Brain microvascular endothelial cell (primary cell): ENCODE measurements around the gene TRIM47.
A peak's percentile ranks its signal among the peaks of the same experiment; 100 is the strongest.

Experiments
- DNase-seq: peaks from one replicate; pipeline ENCODE4 v3.0.0-alpha.2; 2020
- H3K27ac ChIP-seq: fragments of 250-450 bp; sonication (Bioruptor Pico); 2 replicates; pipeline ENCODE4 v1.5.1; 2020; ENCODE audit warnings: mild to moderate bottlenecking, moderate library complexity
- H3K27me3 ChIP-seq: fragments of 250-450 bp; sonication (Bioruptor Pico); replicated peaks from 2 replicates; pipeline ENCODE4 v1.5.1; 2020; ENCODE audit warnings: mild to moderate bottlenecking
- H3K36me3 ChIP-seq: fragments of 250-450 bp; sonication (Bioruptor Pico); replicated peaks from 2 replicates; pipeline ENCODE4 v1.5.1; 2020; ENCODE audit warnings: mild to moderate bottlenecking
- H3K4me3 ChIP-seq: 2 replicates; pipeline ENCODE4 v1.5.1; 2011; ENCODE audit warnings: low read depth, mild to moderate bottlenecking, control low read depth, low read length, moderate library complexity
- in situ Hi-C: cut with HindIII; loops from 2 replicates; pipeline ENCODE4 v1.10.0; 2017; ENCODE audit warnings: low sequenced_read_pairs, low pct_ligation_motif_present
- TF ChIP-seq, protein P1 (sequence below): IDR thresholded peaks from 2 replicates; pipeline ENCODE4 v1.5.1; 2011; ENCODE audit warnings: low read depth, mild to moderate bottlenecking, moderate library complexity, low read length, control low read depth, inconsistent platforms; ENCODE audit errors: missing control alignments

Gene TRIM47, protein sequence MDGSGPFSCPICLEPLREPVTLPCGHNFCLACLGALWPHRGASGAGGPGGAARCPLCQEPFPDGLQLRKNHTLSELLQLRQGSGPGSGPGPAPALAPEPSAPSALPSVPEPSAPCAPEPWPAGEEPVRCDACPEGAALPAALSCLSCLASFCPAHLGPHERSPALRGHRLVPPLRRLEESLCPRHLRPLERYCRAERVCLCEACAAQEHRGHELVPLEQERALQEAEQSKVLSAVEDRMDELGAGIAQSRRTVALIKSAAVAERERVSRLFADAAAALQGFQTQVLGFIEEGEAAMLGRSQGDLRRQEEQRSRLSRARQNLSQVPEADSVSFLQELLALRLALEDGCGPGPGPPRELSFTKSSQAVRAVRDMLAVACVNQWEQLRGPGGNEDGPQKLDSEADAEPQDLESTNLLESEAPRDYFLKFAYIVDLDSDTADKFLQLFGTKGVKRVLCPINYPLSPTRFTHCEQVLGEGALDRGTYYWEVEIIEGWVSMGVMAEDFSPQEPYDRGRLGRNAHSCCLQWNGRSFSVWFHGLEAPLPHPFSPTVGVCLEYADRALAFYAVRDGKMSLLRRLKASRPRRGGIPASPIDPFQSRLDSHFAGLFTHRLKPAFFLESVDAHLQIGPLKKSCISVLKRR

DNA sequence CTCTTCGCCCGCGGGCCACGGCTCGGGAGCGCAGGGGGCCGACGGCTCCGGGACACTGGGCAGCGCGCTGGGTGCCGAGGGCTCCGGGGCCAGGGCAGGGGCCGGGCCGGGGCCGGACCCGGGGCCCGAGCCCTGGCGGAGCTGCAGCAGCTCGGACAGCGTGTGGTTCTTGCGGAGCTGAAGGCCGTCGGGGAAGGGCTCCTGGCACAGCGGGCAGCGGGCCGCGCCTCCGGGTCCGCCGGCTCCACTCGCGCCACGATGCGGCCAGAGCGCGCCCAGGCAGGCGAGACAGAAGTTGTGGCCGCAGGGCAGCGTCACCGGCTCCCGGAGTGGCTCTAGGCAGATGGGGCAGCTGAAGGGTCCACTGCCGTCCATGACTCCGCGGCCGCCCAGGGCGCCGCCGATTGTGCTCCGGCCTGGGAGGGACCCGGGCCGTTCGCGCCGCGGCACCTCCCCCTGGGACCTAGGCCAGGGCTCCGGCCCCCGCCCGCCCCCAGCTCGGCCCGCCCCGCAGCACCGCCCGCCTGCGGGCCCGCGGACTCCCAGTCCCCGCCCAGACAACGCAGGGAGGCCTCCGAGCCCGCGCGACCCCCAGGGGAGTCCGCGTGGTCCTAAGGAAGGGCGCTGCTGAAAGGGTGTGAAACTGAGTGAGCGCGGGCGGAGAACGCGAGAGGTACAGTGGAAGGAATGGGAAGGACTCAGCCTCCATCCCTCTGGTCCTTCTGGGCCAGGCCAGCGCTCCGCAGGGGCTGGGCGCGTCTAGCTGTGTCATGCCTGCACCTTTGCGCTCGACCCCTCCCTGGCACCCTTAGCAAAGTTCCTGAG, at the start of gene TRIM47:
Gene TRIM47, minus strand, starts transcription at position 408 of the 825 bp plus-strand sequence. Its CDS starts 33 bp downstream, at position 375.
- Histone ChIP-seq H3K4me3 (peak within 1 kb of the TSS; percentile 54), H3K27ac (peak within 1 kb of the TSS; percentile 10), H3K36me3 (no peaks in the 10 kb centered on the region), H3K27me3 (no peaks in the 10 kb centered on the region)
- peak; percentile 28 for DNase-seq
- TF ChIP-seq, protein P1, sequence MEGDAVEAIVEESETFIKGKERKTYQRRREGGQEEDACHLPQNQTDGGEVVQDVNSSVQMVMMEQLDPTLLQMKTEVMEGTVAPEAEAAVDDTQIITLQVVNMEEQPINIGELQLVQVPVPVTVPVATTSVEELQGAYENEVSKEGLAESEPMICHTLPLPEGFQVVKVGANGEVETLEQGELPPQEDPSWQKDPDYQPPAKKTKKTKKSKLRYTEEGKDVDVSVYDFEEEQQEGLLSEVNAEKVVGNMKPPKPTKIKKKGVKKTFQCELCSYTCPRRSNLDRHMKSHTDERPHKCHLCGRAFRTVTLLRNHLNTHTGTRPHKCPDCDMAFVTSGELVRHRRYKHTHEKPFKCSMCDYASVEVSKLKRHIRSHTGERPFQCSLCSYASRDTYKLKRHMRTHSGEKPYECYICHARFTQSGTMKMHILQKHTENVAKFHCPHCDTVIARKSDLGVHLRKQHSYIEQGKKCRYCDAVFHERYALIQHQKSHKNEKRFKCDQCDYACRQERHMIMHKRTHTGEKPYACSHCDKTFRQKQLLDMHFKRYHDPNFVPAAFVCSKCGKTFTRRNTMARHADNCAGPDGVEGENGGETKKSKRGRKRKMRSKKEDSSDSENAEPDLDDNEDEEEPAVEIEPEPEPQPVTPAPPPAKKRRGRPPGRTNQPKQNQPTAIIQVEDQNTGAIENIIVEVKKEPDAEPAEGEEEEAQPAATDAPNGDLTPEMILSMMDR: peak; percentile 39
- in situ Hi-C loops: no loop called here

- H3K4me3 ChIP-seq: no peak overlapping the region
- in situ Hi-C loops: no loop called here
- H3K27me3 ChIP-seq: no peaks in the 10 kb centered on the region
- no peaks in the 10 kb centered on the region for H3K36me3 ChIP-seq
- TF ChIP-seq, protein P1: peak; percentile 67
- DNase-seq: no peak
- no peak overlapping the region for H3K27ac ChIP-seq
These were observed 49.0 kb upstream of the TRIM47 start for GRCh38 chr17:75927286-75927922.

DNA sequence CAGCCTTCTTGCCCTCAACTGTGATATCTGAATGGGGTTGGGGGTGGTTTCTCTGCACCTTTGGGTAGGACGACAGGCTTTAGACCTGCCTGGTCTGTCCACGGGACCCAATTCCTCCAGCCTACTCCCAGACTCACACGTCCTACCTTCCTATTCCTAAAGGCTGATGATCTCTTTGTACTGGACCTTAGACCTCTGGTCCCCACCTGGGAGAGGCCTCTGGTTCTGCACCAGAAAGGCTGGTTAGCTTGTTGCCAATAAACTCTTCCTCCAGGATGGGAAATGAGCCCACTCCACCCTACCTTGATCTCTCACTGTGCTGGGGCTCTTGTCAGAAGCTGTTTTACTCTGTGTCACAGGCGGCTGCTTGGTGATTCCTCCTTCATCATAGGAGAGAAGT, 48.1 kb upstream of the TRIM47 start:
- no peaks in the 10 kb centered on the region for H3K36me3 ChIP-seq
- no peak for DNase-seq
- in situ Hi-C loops: no loop called here
- H3K4me3 ChIP-seq: no peak overlapping the region
- no peak overlapping the region for H3K27ac ChIP-seq
- TF ChIP-seq, protein P1: no peak
- no peaks in the 10 kb centered on the region for H3K27me3 ChIP-seq

DNA sequence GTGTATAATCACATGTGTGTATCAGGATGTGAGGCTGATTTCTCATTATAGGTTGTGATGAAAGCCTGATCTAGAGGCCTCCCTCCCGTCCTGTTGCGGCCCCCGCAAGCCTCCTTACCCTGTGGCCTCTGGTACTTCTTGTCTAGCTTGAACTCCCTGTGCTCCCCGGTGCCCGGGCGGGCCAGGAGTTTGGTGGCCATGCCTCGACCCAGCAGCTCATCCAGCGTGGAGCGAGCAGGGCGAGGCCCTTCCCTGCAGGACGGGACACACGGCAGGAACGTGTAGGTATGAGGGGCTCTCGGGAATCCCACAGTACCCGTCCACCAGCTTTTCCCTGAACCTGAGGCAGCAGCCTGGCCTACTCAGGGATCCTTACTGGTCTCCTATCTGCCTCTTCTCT, 47.5 kb upstream of the TRIM47 start:
- Histone ChIP-seq H3K27ac (no peak overlapping the region), H3K27me3 (no peaks in the 10 kb centered on the region), H3K4me3 (no peak overlapping the region), H3K36me3 (no peaks in the 10 kb centered on the region)
- in situ Hi-C loops: no loop called here
- TF ChIP-seq, protein P1: no peak
- no peak for DNase-seq

DNA sequence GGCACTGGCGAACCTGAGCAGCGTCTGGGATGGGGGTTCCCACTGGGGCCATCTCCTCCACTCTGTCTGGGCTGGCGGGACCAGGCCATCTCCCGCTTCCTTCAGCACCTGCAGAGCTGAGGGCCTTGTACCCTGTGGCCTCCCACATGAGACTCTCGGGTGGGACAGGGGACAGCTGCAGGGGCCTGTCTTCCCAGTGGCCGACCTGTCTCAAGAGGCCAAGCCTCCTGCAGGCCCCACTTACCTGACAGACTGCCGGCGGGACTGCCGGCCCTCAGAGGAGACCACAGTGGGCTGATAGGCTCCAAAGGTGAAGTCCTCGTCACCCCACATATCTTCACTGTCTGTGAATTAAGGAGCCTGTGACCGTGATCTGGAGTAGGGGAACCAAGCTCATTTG, 46.7 kb upstream of the TRIM47 start:
- Histone ChIP-seq H3K27ac (no peak overlapping the region), H3K36me3 (no peaks in the 10 kb centered on the region), H3K4me3 (no peak overlapping the region), H3K27me3 (no peaks in the 10 kb centered on the region)
- no peak for DNase-seq
- in situ Hi-C loops: no loop called here
- TF ChIP-seq, protein P1: no peak
